Keratinocyte (primary cell): ENCODE results near the gene IL23A. TPM values are rescaled to one million over a fixed set of nuclear protein-coding genes. Genes with fewer than 3 reads are reported as not detected.

ENCODE experiments used
- DNase-seq: peaks from one replicate; pipeline ENCODE4 v3.0.0-alpha.2; 2011; ENCODE audit warnings: low read depth, missing footprints, low spot score
- FAIRE-seq: peaks from 2 replicates; lab custom pipeline; 2011; peaks lifted over from hg19 to GRCh38; lab: Jason Lieb, UNC
- H2AFZ ChIP-seq: 2 replicates; pipeline ENCODE4 v1.6.0; 2012; ENCODE audit warnings: low read length, control low read depth, inconsistent platforms; ENCODE audit not compliant: control insufficient read depth
- H3K27ac ChIP-seq: 2 replicates; pipeline ENCODE4 v1.5.1; 2011; ENCODE audit warnings: low read length; ENCODE audit not compliant: control insufficient read depth, insufficient read depth
- H3K27me3 ChIP-seq: 3 replicates; pipeline ENCODE4 v1.6.0; 2011; ENCODE audit warnings: low read length; ENCODE audit not compliant: control insufficient read depth, insufficient read depth; ENCODE audit errors: extremely low read depth
- H3K36me3 ChIP-seq, 2 experiments: 2 replicates in 1 of 2; 3 replicates in 1 of 2; pipeline ENCODE4 v1.5.1; 2011; ENCODE audit warnings: low read length in 2 of 2, mild to moderate bottlenecking in 1 of 2; ENCODE audit not compliant: control insufficient read depth in 2 of 2, insufficient read depth in 2 of 2; ENCODE audit errors: extremely low read depth in 1 of 2
- H3K4me1 ChIP-seq: 3 replicates; pipeline ENCODE4 v1.5.1; 2011; ENCODE audit warnings: low read length; ENCODE audit not compliant: control insufficient read depth, insufficient read depth; ENCODE audit errors: extremely low read depth
- H3K4me2 ChIP-seq: 3 replicates; pipeline ENCODE4 v1.6.0; 2011; ENCODE audit warnings: low read depth, low read length; ENCODE audit not compliant: control insufficient read depth, insufficient read depth; ENCODE audit errors: extremely low read depth
- H3K4me3 ChIP-seq, 3 experiments: fragments of 200-600 bp in 1 of 3; sonication (generic) in 1 of 3; 2 replicates in 2 of 3; 3 replicates in 1 of 3; pipeline ENCODE4 v1.5.1; 2011 to 2016; ENCODE audit warnings: low read length in 3 of 3, mild to moderate bottlenecking in 3 of 3, control low read depth in 2 of 3, inconsistent platforms in 1 of 3, low read depth in 1 of 3, mixed read lengths in 1 of 3, mixed run types in 1 of 3, moderate library complexity in 1 of 3; ENCODE audit not compliant: control insufficient read depth in 2 of 3, insufficient read depth in 2 of 3; ENCODE audit errors: extremely low read depth in 1 of 3
- H3K79me2 ChIP-seq: 2 replicates; pipeline ENCODE4 v1.6.0; 2012; ENCODE audit warnings: low read length; ENCODE audit not compliant: control insufficient read depth, insufficient read depth
- H3K9ac ChIP-seq: 3 replicates; pipeline ENCODE4 v1.6.0; 2011; ENCODE audit warnings: low read length; ENCODE audit not compliant: control insufficient read depth, insufficient read depth; ENCODE audit errors: extremely low read depth
- H3K9me1 ChIP-seq: 3 replicates; pipeline ENCODE4 v1.6.0; 2011; ENCODE audit warnings: low read length; ENCODE audit not compliant: control insufficient read depth, insufficient read depth; ENCODE audit errors: extremely low read depth
- H3K9me3 ChIP-seq: 2 replicates; pipeline ENCODE4 v1.5.1; 2012; ENCODE audit warnings: low read depth, low read length; ENCODE audit not compliant: control insufficient read depth
- H4K20me1 ChIP-seq: 3 replicates; pipeline ENCODE4 v1.6.0; 2011; ENCODE audit warnings: low read length; ENCODE audit not compliant: control insufficient read depth, insufficient read depth; ENCODE audit errors: extremely low read depth
- EZH2 ChIP-seq: IDR thresholded peaks from one replicate; pipeline ENCODE4 v1.6.1; 2012; ENCODE audit warnings: inconsistent platforms, mild to moderate bottlenecking, low read length, moderate library complexity
- dilution Hi-C: fragments of 300-500 bp; cut with MboI; formaldehyde crosslinking; loops from one replicate; pipeline ENCODE4 v1.7.0; 2020; ENCODE audit warnings: low sequenced_read_pairs; ENCODE audit not compliant: extremely low pct_ligation_motif_present
- polyA plus RNA-seq, 5 experiments: library from polyadenylated mRNA; depleted of rRNA in 3 of 5; stranded (reverse) in 3 of 5; stranded (forward) in 1 of 5; unstranded in 1 of 5; fragments of >200 nt; gene quantifications; 1 replicate in 1 of 5; 2 replicates in 3 of 5; 3 replicates in 1 of 5; pipeline versions ENCODE4 v1.2.1 to v1.2.3, GENCODE V29; 2011 to 2012; ENCODE audit warnings: missing spikeins in 2 of 5, low read depth in 1 of 5, low replicate concordance in 1 of 5
- TF ChIP-seq, protein P1 (sequence below), 3 experiments: IDR thresholded peaks in 1 of 3; conservative IDR thresholded peaks in 1 of 3; optimal IDR thresholded peaks in 1 of 3; 2 replicates in 2 of 3; 3 replicates in 1 of 3; pipeline versions ENCODE3 to v1.5.1; 2011; ENCODE audit warnings: low read length in 3 of 3, mild to moderate bottlenecking in 3 of 3, moderate library complexity in 2 of 3, control low read depth in 1 of 3, inconsistent platforms in 1 of 3; ENCODE audit not compliant: insufficient read depth in 2 of 3; ENCODE audit errors: extremely low read depth in 1 of 3

Gene IL23A
- polyA plus RNA-seq, 1 donor (not counting 4 experiments of a cell fraction or from before 2014, with no cell fraction given), result 1.5 TPM

DNA sequence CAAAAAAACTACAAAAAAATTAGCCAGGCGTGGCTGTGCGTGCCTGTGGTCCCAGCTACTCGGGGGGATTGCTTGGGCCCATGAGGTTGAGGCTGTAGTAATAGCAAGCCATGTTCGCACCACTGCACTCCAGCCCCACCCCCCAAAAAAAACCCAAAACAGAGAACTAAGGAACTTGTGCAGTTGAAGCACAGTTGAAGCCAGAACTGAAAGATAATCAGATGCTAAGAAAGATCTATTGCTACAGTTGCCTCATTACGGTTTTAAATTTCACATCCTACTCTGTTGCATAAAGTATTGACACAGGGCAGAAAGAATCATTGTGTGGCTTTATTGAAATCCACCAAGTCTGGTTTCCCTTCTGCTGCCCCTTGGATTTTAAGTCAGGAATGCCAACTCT lies 42.4 kb upstream of the IL23A start:
- Histone ChIP-seq H3K27ac (no peak overlapping the region), H3K9ac (no peak overlapping the region), H3K4me1 (peaks cover 32% of the 10 kb centered on the region), H3K36me3 (peaks cover 6 to 9% of the 10 kb centered on the region in 2 experiments), H3K9me1 (no peaks in the 10 kb centered on the region), H3K4me2 (no peak overlapping the region), H4K20me1 (peaks cover 4% of the 10 kb centered on the region), H2AFZ (no peak overlapping the region), H3K9me3 (no peaks in the 10 kb centered on the region), H3K79me2 (peaks cover 67% of the 10 kb centered on the region), H3K27me3 (no peaks in the 10 kb centered on the region), H3K4me3 (no peak overlapping the region)
- no peak for DNase-seq
- TF ChIP-seq, protein P1, sequence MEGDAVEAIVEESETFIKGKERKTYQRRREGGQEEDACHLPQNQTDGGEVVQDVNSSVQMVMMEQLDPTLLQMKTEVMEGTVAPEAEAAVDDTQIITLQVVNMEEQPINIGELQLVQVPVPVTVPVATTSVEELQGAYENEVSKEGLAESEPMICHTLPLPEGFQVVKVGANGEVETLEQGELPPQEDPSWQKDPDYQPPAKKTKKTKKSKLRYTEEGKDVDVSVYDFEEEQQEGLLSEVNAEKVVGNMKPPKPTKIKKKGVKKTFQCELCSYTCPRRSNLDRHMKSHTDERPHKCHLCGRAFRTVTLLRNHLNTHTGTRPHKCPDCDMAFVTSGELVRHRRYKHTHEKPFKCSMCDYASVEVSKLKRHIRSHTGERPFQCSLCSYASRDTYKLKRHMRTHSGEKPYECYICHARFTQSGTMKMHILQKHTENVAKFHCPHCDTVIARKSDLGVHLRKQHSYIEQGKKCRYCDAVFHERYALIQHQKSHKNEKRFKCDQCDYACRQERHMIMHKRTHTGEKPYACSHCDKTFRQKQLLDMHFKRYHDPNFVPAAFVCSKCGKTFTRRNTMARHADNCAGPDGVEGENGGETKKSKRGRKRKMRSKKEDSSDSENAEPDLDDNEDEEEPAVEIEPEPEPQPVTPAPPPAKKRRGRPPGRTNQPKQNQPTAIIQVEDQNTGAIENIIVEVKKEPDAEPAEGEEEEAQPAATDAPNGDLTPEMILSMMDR (optimal IDR thresholded peaks at IDR 0.05 in 1 of 3, IDR thresholded peaks at IDR 0.05 in 1 of 3, conservative IDR thresholded peaks at IDR 0.05 in 1 of 3; ENCODE audit: extremely low read depth in 1 of 3, insufficient read depth in 2 of 3, low read length in 3 of 3), result no peak
- TF ChIP-seq EZH2, result no peak
- dilution Hi-C loops, result no loop called here
- no peak for FAIRE-seq

GRCh38 chr12:56297400-56297799 lies 41.3 kb upstream of the IL23A start:
- Histone ChIP-seq H3K27me3 (no peaks in the 10 kb centered on the region), H3K27ac (no peak overlapping the region), H3K4me3 (no peak overlapping the region), H3K36me3 (peaks cover 6 to 11% of the 10 kb centered on the region in 2 experiments), H3K4me2 (no peak overlapping the region), H2AFZ (no peak overlapping the region), H4K20me1 (no peaks in the 10 kb centered on the region), H3K79me2 (peaks cover 67% of the 10 kb centered on the region), H3K9me1 (no peaks in the 10 kb centered on the region), H3K9me3 (no peaks in the 10 kb centered on the region), H3K4me1 (peaks cover 22% of the 10 kb centered on the region), H3K9ac (no peak overlapping the region)
- dilution Hi-C loops, result no loop called here
- FAIRE-seq (no peak), DNase-seq (no peak)
- TF ChIP-seq, protein P1 (optimal IDR thresholded peaks at IDR 0.05 in 1 of 3, IDR thresholded peaks at IDR 0.05 in 1 of 3, conservative IDR thresholded peaks at IDR 0.05 in 1 of 3; ENCODE audit: extremely low read depth in 1 of 3, insufficient read depth in 2 of 3, low read length in 3 of 3), result no peak
- TF ChIP-seq EZH2, result no peak
